Prostate gland (tissue), 2 donors: ENCODE measurements around the gene MYH3.

Source experiments
- CTCF ChIP-seq, 4 experiments: fragments of 200-600 bp in 2 of 4; fragments of 450-650 bp in 2 of 4; sonication (generic) in 2 of 4; IDR thresholded peaks; 1 replicate in 3 of 4; 2 replicates in 1 of 4; pipeline ENCODE4 v1.5.1; 2016 to 2019; ENCODE audit warnings: antibody characterized with exemption in 4 of 4, mild to moderate bottlenecking in 2 of 4, moderate library complexity in 2 of 4
- POLR2AphosphoS5 ChIP-seq: sonication (generic); formaldehyde crosslinking; IDR thresholded peaks from one replicate; pipeline ENCODE4 v1.6.1; 2017; ENCODE audit warnings: antibody characterized with exemption

- no peak for TF ChIP-seq CTCF (IDR thresholded peaks at IDR 0.05)
- TF ChIP-seq POLR2AphosphoS5: no peak
Observed at GRCh38 chr17:10661437-10661836, 4.3 kb upstream of the MYH3 start.
